Keratinocyte (primary cell): ENCODE data around the gene CATSPERZ.

Source experiments
- CTCF ChIP-seq, 3 experiments: IDR thresholded peaks in 1 of 3; conservative IDR thresholded peaks in 1 of 3; optimal IDR thresholded peaks in 1 of 3; 2 replicates in 2 of 3; 3 replicates in 1 of 3; pipeline versions ENCODE3 to v1.5.1; 2011; ENCODE audit warnings: low read length in 3 of 3, mild to moderate bottlenecking in 3 of 3, moderate library complexity in 2 of 3, control low read depth in 1 of 3, inconsistent platforms in 1 of 3; ENCODE audit not compliant: insufficient read depth in 2 of 3; ENCODE audit errors: extremely low read depth in 1 of 3
- EZH2 ChIP-seq: IDR thresholded peaks from one replicate; pipeline ENCODE4 v1.6.1; 2012; ENCODE audit warnings: inconsistent platforms, mild to moderate bottlenecking, low read length, moderate library complexity

GRCh38 chr11:64276653-64277431 lies 23.3 kb upstream of the CATSPERZ start:
- TF ChIP-seq CTCF (optimal IDR thresholded peaks at IDR 0.05 in 1 of 3, IDR thresholded peaks at IDR 0.05 in 1 of 3, conservative IDR thresholded peaks at IDR 0.05 in 1 of 3; ENCODE audit: extremely low read depth in 1 of 3, insufficient read depth in 2 of 3, low read length in 3 of 3) (no peak), EZH2 (no peak)
